Measurements from ENCODE around the gene NELFB.
A peak's percentile ranks its signal among the peaks of the same experiment; 100 is the strongest.

Gene NELFB

GRCh38 chr9:137305060-137305797 is 50.1 kb downstream of the NELFB start:
- DNase-seq = peak; percentile 78 to 82

- DNase-seq = no peak
These were observed 50.6 kb downstream of the NELFB start for GRCh38 chr9:137305798-137306065.

GRCh38 chr9:137306066-137306849 is 51.1 kb downstream of the NELFB start:
- DNase-seq = no peak

- no peak for DNase-seq
These were observed 51.7 kb downstream of the NELFB start for GRCh38 chr9:137306850-137307254.

DNA sequence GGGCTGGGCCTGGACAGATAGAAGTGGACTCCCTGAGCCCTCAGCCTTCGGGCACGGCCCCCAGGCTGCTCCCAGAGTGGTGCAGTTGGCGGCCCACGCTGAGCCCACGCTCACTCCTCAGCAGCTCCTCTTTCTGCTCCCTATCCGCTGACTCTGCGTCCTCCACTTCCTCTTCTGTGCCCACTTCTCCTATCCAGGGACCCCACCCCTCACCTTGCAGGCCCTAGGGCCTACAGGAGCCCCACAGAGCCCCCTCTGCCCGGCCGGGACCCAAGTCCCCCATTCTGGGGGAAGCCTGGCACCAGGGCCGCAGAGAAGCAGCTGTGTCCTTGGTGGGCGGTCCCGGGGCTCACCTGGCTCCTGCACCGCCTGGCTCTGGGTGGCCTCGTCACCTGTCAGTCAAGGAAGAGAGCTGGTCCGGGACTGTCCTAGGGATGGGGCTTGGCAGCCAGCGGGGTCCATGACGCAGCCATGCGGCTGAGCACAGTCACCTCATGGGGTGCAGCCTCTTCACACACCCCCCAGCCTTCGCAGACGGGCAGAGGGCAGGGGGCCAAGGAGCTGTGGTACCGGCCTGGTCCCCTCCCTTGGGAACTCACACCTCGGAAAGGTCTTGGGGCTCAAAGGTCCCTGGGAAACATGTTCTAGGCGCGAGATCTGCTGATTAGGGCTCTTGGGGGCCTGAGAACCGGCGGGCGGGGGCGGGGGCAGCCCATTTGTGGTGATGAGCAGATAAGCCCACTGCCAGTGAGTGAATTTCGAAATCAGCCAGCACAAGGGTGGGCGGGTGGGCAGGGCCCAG is 52.3 kb downstream of the NELFB start:
- DNase-seq = no peak

DNA sequence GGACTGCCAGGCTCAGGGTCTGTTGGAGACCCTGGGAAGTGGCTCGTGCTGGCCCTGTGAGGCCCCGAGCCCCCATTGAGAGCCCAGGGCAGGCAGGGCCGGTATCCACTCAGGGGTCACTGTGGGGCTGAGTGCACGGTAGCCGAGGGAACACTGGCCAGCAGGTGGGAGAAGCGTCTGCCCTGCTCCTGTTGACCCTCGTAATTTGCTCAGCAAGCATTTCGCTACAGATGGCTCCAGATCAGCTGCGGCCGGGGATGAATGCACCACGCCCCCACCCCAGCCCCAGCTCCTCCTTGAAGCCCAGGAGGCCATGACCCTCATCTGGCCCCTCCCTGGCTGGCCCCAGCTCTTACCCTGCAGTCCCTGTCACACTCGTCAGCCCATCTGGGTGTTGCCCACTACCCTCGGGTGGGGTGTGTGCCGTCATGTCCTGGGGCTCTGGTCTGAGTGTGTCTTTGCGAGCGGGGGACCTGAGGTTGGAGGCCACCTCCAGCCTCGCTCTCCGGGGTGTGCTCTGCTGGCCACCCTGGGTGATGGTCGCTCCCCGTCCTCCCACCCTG is 53.0 kb downstream of the NELFB start:
- DNase-seq = no peak

DNA sequence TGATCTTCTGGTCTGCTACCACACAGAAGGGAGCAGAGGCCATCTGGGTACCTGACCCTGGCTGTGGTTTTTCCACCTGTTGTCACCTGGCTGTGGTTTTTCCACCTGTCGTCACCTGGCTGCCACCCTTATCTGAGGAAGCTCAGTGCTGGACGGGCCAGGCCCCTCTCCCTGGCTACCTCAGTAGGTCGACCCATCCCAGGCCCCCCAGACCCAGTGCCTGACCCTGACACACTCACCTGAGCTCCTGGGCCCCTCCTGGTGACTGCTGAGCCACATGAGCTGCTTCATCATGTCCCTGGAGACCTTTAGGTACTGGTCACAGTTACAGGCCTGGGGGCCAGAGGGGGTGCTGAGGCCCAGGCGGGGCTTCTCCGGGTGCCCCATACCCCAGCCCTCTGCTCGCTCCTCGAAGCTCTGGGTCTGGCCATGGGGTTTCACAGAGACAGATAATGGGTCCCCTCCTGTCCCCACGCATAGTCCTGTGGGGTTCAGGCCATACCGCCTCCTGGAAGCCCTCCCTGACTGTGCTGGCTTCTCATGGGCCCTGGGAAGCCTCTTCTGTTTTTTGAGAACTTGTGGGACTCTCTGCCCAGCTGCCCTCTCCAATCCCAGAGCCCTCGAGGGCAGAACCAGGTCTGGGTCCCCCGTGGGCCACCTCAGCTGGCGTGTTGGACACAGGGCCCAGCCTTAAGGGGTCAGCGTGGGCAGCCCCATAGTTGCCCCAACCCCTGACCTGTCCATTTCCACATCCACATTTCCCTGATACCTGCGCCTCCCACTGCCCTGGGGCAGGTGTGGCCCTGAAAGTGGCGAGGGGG is 54.5 kb downstream of the NELFB start:
- DNase-seq = no peak

DNA sequence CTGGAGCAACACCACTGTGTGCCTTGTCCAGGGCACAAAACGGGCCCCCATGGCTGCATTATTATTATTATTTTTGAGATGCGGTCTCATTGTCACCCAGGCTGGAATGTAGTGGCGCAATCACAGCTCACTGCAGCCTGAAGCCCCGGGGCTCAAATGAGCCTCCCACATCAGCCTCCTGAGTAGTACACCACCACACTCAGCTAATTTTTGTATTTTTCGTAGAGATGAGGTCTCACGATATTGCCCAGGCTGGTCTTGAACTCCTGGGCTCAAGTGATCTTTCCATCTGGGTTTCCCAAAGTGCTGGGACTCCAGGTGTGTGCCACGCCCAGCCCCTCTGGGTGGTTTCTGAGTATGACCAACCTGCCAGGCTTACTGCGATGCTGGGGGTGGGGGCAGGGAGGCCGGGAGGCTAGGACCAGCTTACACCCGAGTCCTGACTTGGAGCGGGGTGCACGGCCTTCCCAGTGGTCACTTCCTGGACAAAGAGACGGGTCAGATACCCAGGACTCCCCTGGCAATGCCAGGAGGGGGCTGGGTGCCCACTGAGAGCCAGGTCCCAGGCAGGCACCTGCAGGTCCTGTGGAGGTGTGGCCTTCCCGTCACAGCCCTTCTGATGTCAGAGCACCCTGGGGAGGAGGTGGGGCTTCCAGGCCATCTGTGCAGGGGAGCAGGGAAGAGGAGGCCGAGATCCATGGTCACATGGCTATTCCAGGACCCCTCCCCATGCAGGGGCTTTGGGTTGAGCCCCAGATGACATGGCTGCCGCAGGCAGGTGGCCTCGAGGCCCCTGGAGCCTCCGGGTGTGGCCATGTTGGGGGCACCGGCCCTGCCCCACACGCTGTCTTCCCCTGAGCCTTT is 55.3 kb downstream of the NELFB start:
- DNase-seq = no peak

GRCh38 chr9:137311171-137311985 is 56.3 kb downstream of the NELFB start:
- no peak for DNase-seq

DNA sequence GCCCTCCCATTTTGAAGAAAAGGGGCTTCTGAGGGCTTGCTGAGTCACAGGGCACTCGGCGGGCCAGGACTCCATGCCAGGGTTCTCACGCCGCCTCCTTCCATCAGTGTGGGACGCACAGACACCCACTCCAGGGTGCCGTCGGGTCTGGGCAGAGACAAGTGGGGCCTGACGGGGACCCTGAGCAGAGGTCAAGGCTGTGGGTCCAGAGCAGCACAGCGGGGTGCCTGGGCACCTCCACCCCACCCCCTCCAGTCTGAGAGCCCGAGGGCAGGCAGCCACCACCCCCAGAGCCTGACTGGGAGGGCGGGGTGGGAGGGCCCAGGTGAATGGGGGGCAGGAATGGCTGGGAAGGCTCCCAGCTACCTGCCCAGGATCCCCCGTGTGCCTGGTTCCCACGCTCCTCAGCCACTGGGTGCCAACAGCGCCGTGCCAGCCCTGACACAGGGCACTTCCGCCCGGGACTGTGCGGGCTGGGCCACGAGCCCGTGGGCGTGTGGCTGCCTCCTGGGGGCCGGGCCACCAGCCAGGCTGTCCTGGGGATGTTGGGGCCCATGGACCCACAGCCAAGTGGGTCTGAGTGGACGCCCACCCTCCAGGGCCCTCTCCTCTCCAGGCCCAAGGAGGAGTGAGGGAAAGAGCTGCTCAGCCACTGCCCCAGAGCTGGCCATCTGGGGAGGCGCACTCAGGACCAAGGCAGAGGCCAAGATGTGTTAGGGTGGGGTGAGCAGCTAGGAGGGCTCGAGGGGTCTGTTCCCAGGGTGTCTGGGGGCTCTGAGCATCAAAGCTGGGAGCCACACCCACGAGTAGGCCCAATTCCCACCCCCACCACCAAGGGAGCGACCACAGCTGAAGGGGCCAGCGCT is 57.1 kb downstream of the NELFB start:
- DNase-seq = no peak

DNA sequence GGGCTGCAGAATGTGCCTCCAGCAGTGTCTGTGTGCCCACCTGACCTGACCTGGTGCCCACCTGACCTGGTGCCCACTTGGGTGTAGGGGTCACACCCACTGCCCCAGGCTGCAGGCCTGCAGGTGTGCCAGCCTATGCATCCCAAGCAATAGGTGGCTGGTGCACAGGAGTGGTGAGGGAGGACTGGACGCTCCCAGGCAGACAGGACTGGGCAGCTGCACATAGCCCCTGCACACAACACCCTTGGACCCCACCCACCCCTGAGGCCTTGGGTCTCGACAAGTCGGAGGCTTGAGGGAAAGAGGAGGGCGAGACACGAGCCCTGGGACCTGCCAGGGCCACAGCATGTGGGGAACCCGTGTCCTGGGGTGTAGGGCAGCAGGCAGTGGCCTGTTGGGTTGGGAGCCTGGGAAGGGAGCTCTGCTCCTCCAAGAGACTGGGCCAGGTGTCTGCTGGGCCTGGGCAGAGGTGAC is 57.8 kb downstream of the NELFB start:
- DNase-seq = no peak

DNA sequence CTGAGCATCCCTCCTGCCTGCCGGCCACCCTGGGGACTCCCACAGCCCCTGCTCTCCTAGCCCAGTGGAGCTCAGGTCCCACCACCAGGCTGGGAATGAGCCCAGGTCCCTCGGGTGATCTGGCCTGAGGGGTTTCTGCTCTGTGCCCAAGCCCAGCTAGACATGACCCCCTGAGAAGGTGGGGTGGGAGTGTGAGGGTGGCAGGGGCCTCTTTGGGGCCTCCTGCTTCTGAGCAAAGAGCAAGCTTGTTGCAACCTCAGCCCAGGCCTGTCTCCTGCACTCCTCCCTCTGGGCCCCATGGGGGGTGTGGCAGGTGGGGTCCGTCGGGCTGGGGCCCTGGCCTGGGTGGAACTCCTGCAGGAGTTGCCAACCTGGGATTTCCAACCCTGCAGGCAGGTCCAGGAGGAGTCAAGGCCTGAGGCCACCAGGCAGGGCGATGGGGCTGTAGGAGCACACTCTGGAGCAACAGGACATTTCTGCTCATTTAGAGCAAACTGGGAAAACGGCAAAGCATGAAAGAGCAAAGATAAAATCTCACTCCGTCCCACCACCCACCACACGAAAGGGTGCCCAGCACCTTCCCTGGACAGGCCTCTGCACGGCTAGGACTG is 58.3 kb downstream of the NELFB start:
- DNase-seq = no peak

GRCh38 chr9:137313956-137314560 is 58.9 kb downstream of the NELFB start:
- no peak for DNase-seq

DNA sequence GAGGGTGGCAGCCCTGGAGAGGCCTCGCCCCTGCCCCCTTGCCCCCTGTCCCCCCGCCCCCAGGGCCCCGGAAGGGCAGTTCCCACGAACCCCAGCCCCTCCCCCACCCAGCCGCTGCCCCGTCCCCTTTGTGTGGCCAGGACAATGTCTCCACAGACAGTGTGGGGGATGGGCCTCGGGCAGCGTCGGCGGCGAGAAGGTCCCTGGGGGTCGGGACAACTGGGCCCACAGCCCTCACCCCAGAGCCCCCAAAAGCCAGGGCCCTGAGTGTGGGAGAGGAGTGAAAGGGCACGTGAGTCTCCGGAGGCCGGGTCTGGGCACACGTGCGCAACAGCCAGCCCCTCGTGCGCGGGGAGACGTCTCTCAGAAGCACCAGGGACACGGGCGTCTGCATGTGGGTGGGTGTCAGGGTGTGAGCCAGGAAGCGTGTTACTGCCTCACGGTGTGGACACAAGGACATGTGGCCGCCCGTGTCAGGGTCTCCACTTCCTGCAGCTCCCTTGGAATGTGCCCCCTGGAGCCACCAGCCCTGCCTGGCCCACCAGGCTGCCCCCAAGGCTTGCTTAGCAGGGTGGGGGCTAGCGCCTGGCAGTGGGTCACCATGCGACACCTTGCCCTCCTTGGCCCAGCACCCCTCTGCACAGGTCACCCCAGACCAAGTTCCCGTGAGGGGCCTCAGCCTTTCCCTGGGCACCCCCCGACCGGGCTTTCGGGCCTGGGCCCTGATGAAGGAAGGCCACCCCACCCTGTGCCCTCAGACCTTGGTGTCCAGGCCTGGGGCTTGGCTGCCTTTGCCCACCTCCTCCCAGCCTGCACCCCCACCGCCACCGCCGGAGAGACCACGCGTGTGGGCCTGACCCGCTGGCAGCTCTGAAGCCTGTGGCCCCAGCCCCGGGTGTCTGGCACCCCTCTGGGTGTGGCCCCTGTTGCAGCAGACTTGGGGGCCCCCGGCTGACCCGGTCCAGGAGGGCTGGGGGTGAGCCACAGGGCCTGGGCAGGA is 59.7 kb downstream of the NELFB start:
- DNase-seq = no peak

- no peak for DNase-seq
These were observed 60.5 kb downstream of the NELFB start for GRCh38 chr9:137315581-137316011.

DNA sequence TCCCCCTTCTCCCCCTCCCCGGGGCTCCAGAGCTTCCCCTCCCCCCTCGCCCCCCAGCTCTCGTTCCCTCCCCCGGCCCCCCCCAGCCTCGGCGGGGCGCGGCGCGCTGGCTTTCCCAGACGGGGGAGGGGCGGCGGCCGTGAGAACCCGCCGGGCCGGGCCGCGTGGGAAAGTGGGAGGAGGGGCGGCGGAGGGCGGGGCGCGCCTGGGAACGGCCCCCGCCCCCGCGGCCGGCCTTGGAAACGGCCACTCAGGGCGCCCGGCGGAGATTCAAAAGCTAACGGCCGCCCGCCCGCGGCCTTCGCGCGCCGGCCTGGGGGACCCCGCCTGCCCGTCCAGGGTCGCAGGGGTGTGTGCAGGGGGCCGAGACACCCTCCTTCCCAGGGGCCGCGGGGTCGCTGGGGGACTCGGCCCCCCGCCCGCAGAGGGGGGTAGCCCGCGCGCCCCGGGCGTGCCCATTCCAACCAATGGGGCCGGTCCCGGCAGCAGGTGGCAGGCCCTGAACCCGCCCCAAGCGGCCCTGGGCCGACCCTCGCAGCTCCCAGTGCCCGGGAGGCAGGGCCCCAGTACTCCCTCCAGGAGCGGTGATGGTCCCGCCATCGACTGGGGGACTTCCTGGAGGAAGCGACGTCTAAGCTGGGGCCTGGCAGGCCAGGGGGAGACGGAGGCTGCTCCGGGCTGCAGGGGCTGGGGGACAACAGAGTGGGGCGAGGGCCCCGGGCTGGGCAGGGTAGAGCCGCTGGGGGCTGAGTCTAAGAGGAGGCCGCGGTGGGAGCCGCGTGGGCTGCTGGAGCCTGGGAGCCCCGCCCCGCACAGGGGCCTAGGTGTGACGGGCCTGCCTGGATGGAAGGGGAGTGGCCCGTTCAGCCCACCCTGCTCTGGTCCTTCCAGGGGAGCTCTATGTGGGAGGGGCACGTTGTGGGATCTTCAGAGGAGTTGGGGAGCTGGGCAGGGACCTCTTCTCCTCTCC is 61.2 kb downstream of the NELFB start:
- no peak for DNase-seq
